ENCODE data around the gene TFAP2A. TPM values are rescaled to one million over a fixed set of nuclear protein-coding genes. Genes with fewer than 3 reads are reported as not detected.

Gene TFAP2A
- total RNA-seq = not detected

GRCh38 chr6:10414756-10415616 lies at the start of gene TFAP2A:
Gene TFAP2A, minus strand, starts transcription at chr6:10415074. Its CDS starts 83 bp downstream, at chr6:10414991.
- DNase-seq (ENCODE audit: low read depth in 2 of 3, low spot score in 2 of 3) = no peak

GRCh38 chr6:10463491-10464481 lies 48.9 kb upstream of the TFAP2A start:
- no peak for DNase-seq (ENCODE audit: low read depth in 2 of 3, low spot score in 2 of 3)

- DNase-seq (ENCODE audit: low read depth in 2 of 3, low spot score in 2 of 3) = no peak
Measured at GRCh38 chr6:10463040-10463439, 48.2 kb upstream of the TFAP2A start.

- no peak for DNase-seq (ENCODE audit: low read depth in 2 of 3, low spot score in 2 of 3)
Measured at GRCh38 chr6:10461850-10462249, 47.0 kb upstream of the TFAP2A start.

- DNase-seq (ENCODE audit: low read depth in 2 of 3, low spot score in 2 of 3) = no peak
Measured at GRCh38 chr6:10460096-10460495, 45.2 kb upstream of the TFAP2A start.

GRCh38 chr6:10458287-10458686 lies 43.4 kb upstream of the TFAP2A start:
- no peak for DNase-seq (ENCODE audit: low read depth in 2 of 3, low spot score in 2 of 3)

- no peak for DNase-seq (ENCODE audit: low read depth in 2 of 3, low spot score in 2 of 3)
Measured at GRCh38 chr6:10453596-10453995, 38.7 kb upstream of the TFAP2A start.

GRCh38 chr6:10451828-10452509 lies 37.1 kb upstream of the TFAP2A start:
- no peak for DNase-seq (ENCODE audit: low read depth in 2 of 3, low spot score in 2 of 3)

- no peak for DNase-seq (ENCODE audit: low read depth in 2 of 3, low spot score in 2 of 3)
Measured at GRCh38 chr6:10451394-10451793, 36.5 kb upstream of the TFAP2A start.

GRCh38 chr6:10449751-10450150 lies 34.9 kb upstream of the TFAP2A start:
- DNase-seq (ENCODE audit: low read depth in 2 of 3, low spot score in 2 of 3) = no peak

- DNase-seq (ENCODE audit: low read depth in 2 of 3, low spot score in 2 of 3) = no peak
Measured at GRCh38 chr6:10448096-10448495, 33.2 kb upstream of the TFAP2A start.

- no peak for DNase-seq (ENCODE audit: low read depth in 2 of 3, low spot score in 2 of 3)
Measured at GRCh38 chr6:10446548-10446947, 31.7 kb upstream of the TFAP2A start.

- no peak for DNase-seq (ENCODE audit: low read depth in 2 of 3, low spot score in 2 of 3)
Measured at GRCh38 chr6:10441655-10442009, 26.8 kb upstream of the TFAP2A start.

- DNase-seq (ENCODE audit: low read depth in 2 of 3, low spot score in 2 of 3) = no peak
Measured at GRCh38 chr6:10441004-10441654, 26.3 kb upstream of the TFAP2A start.

GRCh38 chr6:10437891-10438290 lies 23.0 kb upstream of the TFAP2A start:
- DNase-seq (ENCODE audit: low read depth in 2 of 3, low spot score in 2 of 3) = no peak

GRCh38 chr6:10434235-10434634 lies 19.4 kb upstream of the TFAP2A start:
- peak in 1 of 3 donors; percentile 44 for DNase-seq (ENCODE audit: low read depth in 2 of 3, low spot score in 2 of 3)

GRCh38 chr6:10433322-10433721 lies 18.4 kb upstream of the TFAP2A start:
- no peak for DNase-seq (ENCODE audit: low read depth in 2 of 3, low spot score in 2 of 3)

- no peak for DNase-seq (ENCODE audit: low read depth in 2 of 3, low spot score in 2 of 3)
Measured at GRCh38 chr6:10431423-10432164, 16.7 kb upstream of the TFAP2A start.

GRCh38 chr6:10429638-10430427 lies 15.0 kb upstream of the TFAP2A start:
- peak in 1 of 3 donors; percentile 55 for DNase-seq (ENCODE audit: low read depth in 2 of 3, low spot score in 2 of 3)

Data from hematopoietic multipotent progenitor cell (in vitro differentiated cells).